HG02943 (cell line): ENCODE measurements around the gene NIPAL4.

Source experiments
- ATAC-seq: cut with Tn5 transposase; IDR thresholded peaks from one replicate; pipeline ENCODE4 v1.9.1; 2021; ENCODE audit warnings: mild to moderate bottlenecking, low read depth, moderate library complexity; ENCODE audit not compliant: unreplicated experiment

Gene NIPAL4

DNA sequence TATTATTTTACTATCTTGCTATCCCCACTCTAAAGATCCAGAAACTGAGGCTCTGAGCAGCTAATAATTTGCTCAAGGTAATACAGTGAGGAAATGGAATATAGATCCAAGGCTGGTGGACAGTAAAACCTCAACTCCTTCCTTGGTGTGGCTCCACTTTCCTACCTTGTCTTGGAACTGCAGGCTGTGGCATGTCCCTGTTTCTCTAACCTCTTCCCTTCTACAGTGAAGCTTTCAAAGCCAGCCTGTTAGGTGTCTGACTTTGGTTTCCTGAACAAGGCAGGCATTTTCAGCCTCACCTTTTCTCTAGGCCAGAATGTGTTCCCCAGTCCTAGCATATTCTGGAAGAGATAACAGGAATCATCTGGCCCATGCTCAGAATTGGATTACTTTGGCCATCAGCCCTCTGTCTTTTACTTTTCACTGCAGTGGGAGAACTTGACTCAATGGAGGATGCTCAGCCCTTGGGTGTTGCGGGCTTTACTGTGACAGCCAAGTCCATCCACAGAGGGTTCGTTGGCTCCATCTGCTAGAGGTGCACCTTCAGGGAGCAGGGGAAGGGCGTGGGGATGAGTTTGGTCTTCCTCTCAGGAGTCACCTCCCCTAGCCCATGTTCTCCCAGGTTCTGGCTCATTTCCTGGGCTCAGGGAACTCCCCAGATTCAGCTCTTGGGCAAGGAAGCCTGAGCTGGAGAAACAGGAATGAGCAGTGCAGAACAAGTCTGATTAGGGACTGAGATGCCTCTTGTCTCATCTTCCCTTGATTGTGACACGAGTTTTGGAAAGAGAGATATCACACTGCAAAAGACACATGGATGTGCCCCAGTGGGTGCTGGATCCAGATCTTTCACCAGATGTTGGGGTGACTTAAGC is 1.1 kb downstream of the NIPAL4 start:
- no peak for ATAC-seq

- no peak for ATAC-seq
Measured at GRCh38 chr5:157463081-157463480, 3.1 kb downstream of the NIPAL4 start.

- no peak for ATAC-seq
Measured at GRCh38 chr5:157463621-157464518, 3.9 kb downstream of the NIPAL4 start.

- no peak for ATAC-seq
Measured at GRCh38 chr5:157464519-157465171, 4.6 kb downstream of the NIPAL4 start.

DNA sequence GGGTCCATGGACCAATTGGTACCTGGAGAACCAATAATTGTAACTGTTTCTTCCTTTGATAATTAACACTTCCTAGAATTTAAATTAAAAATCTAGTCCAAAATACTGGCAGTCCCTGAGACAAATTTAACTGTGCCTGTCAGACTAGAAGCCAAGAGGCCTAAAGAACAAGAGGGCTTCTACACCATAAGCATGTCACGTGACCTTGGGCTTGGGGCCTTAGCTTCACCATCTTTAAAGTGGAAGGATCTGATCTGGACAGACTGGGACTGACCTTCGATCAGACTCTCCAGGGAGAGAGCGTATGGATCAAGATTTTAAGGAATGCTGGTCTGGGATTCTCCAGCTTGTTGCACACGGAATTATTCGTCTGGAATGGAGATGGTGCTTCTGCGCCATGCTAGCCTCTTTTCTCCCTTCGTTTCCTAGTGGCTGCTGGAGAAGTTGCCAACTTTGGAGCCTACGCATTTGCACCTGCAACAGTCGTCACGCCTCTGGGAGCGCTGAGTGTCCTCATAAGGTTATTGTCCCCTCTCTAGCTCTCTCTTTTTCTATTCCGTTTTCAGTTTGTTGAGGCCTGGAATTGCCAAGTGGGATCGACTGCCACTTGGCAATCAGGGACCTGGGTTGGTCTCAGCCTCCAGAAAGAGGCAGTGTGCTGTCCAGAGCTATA is 8.4 kb downstream of the NIPAL4 start:
- no peak for ATAC-seq

GRCh38 chr5:157469073-157469472 is 9.1 kb downstream of the NIPAL4 start:
- no peak for ATAC-seq

DNA sequence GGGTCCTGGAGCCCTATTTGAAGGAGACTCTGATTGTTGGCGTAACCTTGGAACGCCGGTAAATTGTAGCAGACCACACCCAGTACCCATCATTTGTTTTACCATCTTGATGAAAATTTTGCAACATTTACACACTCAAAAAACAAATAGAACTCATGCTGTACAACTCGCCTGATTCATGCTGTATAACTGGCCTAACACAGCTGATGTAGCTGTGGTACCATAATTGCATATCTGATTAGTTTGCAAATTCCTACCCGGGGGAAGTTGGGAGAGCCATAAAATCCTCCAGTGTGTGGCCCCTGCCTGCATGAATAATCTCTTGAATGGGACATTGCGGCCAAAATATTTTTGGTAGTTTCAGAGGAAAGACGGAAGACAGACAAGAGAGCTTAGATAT is 9.7 kb downstream of the NIPAL4 start:
- ATAC-seq: no peak

DNA sequence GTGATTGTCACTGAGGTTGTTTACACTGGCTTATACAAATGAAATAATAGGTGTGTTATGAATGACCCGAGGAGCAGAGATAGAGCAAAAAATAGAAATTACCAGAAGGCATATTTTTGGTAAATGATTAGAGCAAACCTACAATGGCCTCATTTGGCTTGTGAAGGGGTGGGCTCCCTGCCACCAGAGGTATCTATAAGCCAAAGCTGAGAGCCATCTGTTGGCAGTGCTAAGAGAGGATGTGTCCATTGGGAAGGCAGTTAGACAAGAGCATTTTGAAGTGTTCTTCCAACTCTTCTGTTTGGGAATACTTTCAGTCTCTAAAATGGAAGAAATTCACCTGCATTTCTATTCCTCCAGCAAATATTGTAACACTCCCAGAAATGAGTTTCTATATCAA is 10.6 kb downstream of the NIPAL4 start:
- ATAC-seq: no peak

DNA sequence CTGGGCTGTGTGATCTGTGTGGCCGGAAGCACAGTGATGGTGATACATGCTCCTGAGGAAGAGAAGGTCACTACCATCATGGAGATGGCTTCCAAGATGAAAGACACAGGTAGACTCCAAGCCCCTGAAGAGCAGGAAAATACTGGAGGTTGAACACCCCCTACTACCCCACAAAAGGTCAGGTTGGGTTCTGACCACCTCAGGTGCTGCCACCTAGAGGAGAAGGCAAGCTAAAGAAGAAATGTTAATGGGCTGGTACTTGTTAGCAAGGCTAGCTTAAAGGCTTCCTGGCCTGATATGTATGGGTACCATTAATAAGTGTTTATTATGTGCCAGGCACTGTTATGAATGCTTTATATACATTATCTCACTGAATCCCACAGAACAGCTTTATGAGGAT is 11.7 kb downstream of the NIPAL4 start:
- ATAC-seq: no peak

GRCh38 chr5:157473383-157474320 is 13.6 kb downstream of the NIPAL4 start:
- ATAC-seq: no peak

DNA sequence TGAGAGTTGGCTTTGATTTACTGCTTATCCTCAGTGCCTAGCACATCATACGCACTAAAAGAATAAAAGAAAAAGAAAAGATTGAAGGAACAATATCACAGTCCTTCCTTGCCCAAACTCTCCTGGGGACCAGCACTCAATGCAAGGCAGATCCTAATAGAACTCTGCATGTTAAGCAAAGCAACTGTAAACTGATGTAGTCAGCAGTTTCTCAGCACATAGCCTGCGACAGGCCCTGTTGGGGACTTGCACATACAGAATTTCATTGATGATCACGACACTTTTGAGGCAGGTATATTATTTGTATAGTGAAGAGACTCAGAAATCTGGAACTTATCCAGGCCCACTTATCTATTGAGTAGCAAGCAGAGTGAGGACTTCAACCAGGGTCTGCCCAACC is 15.4 kb downstream of the NIPAL4 start:
- no peak for ATAC-seq

DNA sequence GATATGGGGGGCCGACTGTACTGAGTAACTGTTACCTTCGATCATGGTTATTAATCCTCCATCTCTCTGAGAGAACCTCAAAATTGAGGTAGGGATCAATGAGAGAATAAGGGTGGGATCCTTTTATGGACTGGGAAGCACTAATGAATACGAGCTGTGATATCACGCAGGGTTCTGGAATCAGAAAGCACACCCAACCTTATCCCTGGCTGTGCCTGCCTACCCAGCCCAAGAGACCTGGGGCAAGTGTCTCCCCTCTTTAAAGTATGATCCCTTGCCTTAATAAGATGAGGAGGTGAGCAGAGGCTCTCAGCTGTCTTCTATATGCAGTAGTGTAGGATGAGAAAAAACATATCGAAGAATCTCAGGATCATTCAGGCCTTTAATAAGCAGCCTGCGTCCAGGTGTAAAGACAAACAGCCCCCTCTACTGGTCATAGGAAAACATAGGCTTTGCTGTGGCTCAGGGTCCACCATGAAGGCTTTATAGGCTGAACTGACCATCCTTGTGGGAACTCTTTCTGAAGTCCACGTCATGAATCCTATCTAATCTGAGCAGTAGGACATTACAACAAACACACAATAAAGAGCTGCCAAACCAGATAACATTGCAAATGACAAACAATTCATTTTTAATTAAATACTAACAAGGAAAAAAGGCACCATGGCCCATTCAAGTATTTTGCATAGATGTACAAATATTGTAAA is 16.8 kb downstream of the NIPAL4 start:
- no peak for ATAC-seq

- no peak for ATAC-seq
Measured at GRCh38 chr5:157477814-157478494, 17.9 kb downstream of the NIPAL4 start.

GRCh38 chr5:157478726-157479125 is 18.7 kb downstream of the NIPAL4 start:
- ATAC-seq: no peak

- ATAC-seq: no peak
Measured at GRCh38 chr5:157479166-157479565, 19.2 kb downstream of the NIPAL4 start.

DNA sequence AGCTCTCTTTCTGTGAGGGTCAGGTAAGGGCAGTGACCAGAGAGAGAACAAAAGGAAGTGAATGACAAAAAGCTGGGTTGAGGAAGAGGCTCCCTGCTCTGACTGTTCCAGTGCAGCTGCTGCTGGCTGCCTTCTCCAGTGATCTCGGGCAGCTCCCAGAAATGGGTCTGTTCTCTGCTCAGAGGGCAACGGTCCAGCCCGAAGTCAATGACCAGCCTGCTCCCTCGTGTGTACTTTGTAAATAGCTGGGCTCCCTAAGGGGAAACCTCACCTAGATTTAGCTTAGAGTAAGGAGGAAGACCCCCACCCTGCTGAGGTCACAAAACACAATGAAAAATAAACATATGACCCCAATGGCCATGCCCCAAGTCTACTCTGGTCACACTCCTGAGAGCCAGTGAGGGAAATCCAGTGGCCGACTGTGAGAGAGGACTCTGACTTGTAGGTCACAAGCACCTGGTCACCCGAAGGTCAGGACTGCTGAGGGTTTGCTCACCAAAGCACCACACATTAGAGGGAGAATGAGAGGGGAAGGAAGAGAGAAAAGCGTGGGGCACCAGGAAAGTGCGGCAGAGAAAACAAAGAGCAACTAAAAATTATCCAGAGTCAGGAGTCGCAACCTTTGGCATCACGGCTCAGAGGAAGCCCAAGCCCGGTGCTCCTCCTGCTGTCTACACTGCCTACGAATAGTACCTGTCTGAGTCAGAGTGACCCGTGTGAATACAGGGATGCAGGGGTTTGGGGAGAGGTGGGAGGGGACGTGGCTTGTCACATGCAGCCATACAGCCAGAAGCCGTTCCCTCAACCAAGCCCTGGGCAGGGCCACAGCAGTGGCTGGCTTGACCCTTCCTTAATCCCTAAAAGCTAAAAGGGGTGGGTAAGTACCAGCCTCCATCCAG is 19.8 kb downstream of the NIPAL4 start:
- ATAC-seq: no peak

DNA sequence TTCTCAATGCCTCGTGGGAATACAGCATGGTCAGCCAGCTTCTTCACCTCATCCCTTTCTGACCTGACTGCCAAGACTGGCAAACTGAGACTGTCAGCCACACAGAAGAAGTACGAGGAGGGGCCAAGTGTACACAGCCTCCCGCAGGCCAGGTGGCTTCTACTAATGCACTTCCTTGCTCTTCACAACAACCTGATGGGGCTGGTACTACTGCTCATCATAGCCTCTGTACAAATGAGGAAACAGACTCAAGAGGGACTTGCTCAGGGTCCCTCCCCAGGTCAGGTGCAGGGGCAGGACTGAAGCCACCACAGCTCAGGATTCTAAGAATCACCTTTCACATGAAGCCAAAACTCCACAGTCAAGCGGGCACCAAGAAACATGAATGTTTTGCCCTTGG is 21.3 kb downstream of the NIPAL4 start:
- no peak for ATAC-seq
